Inflammatory macrophage treated with lipopolysaccharide for 1 hour (primary cell): Measurements from ENCODE around the gene PRIM2.
"Not testable (repeated sequence)": the region's sequence is repeated elsewhere in the genome, so short reads cannot be mapped to it uniquely, and the experiment has no call there.

Experiments used
- DNase-seq, 2 donors: peaks; one replicate each; pipeline ENCODE4 v3.0.0-alpha.2; 2020 to 2022

PRIM2 gene

GRCh38 chr6:57515171-57515570 lies 197.7 kb downstream of the PRIM2 start:
- not testable (repeated sequence) for DNase-seq

GRCh38 chr6:57515845-57516244 lies 198.4 kb downstream of the PRIM2 start:
- DNase-seq, result not testable (repeated sequence)

GRCh38 chr6:57516776-57517175 lies 199.3 kb downstream of the PRIM2 start:
- not testable (repeated sequence) for DNase-seq

DNA sequence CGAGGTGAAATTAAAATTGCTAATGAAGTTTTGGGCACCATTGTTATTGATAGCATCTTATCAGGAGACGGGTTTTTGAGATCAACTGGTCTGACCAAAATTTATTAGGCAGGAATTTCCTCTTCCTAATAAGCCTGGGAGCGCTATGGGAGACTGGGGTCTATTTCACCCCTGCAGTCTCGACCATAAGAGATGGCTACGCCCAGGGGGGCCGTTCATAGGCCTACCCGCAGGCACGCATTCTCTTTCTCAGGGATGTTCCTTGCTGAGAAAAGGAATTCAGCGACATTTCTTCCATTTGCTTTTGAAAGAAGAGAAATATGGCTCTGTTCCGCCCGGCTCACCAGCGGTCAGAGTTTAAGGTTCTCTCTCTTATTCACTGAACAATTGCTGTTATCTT lies 201.8 kb downstream of the PRIM2 start:
- not testable (repeated sequence) for DNase-seq

DNA sequence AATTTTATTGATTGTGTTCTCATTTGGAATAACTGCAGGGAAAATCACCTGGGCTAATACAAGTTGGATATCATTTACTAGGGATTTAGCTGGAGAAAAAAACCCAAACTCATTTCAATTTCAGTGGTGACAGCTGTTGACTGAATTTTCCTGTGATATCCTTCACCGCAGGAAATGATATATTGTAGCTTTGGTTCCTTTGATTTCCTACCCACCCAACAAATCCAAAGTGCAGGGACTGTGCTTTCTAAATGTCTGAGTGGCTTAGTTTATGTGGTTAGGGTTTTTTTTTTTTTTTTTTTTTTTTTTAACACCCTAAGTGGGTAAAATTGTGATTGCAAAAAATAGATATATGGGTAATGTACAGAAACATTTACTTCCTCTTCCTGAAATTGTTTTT lies 203.7 kb downstream of the PRIM2 start:
- DNase-seq, result not testable (repeated sequence)

DNA sequence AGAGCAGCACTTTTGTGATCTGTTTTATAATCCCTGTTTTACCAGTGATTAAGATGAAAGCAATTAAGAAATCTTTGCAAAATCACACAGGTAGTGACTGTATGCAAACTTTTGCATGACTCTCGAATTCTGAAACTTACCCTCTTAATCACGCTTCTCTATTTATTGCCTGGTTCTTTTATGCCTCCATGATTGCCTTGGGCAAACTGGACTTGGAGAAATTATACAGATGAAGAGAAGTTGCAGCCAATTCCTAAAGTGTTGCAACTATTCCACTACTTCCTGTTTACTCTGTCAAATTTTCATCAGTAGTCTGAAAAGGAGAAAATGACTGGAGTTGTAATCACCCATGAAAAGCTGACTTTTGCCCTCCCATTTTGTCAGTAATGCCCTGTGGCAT lies 205.8 kb downstream of the PRIM2 start:
- DNase-seq, result peak in 1 of 2 donors; percentile 9

- DNase-seq, result not testable (repeated sequence)
These were observed 212.3 kb downstream of the PRIM2 start for GRCh38 chr6:57529755-57530154.

GRCh38 chr6:57532660-57533059 lies 215.2 kb downstream of the PRIM2 start:
- peak in 1 of 2 donors; percentile 5 for DNase-seq

GRCh38 chr6:57535121-57535520 lies 217.7 kb downstream of the PRIM2 start:
- peak; percentile 32 to 67 for DNase-seq

- peak; percentile 48 to 75 for DNase-seq
These were observed 218.6 kb downstream of the PRIM2 start for GRCh38 chr6:57535994-57536393.

- DNase-seq, result not testable (repeated sequence)
These were observed 220.5 kb downstream of the PRIM2 start for GRCh38 chr6:57537916-57538315.

DNA sequence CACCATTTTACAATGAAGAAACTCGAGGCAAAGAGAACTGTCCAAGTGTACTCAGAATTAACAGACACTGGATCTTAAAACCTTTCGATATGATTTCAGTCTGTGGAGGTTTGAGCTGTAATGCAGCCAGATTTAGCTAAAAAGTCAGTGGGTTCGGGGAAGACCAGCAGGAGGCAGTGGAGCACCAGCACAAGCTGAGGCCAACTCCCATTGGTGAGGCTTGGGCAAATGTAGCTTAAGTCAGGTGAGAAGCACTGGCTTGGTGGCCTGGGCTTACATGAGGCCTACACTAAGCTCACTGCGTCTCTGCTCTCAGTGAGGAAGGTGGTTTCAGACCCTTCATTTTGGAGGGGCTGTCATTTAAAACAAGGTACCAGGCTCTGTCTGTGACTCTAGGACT lies 234.5 kb downstream of the PRIM2 start:
- not testable (repeated sequence) for DNase-seq

DNA sequence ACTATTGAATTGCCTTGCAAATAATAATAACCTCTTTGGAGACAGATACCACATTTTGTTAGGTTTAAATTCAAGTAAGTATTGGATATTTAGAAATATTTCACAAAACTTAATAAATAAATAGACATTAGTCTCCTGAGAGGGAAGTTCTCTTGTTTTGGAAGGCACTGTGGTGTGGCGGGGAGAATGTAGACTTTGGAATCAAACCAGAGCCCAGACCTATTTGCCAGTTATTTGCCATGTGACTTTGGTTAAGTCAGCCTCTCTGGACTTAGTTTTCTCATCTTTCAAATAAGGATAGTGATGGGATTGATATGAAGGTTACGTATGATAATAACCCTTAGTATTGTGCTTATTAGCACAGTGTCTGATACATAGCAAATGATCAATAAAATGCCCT lies 240.4 kb downstream of the PRIM2 start:
- not testable (repeated sequence) for DNase-seq

GRCh38 chr6:57559170-57559569 lies 241.7 kb downstream of the PRIM2 start:
- not testable (repeated sequence) for DNase-seq

- DNase-seq, result not testable (repeated sequence)
These were observed 244.8 kb downstream of the PRIM2 start for GRCh38 chr6:57562233-57562632.

DNA sequence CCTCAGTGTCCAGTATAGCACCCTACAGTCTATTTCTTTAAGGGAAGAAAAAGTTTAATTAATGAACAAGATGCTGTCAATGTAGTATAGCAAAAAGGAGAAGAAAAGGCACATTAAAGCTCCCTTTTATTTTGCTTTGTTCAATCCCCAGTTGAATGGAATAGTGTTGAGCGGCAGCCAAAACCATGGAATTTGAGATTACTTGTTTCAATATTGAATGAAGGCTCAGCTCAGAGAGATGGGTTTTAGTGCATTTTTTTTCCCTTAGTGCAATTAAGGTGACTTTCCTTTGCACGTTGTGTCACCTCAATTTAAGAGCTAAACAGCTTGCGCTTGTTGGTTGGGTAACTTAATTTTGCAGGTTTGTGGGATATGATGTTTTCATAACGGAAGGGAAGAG lies 254.7 kb downstream of the PRIM2 start:
- not testable (repeated sequence) for DNase-seq

GRCh38 chr6:57572844-57573243 lies 255.4 kb downstream of the PRIM2 start:
- not testable (repeated sequence) for DNase-seq

DNA sequence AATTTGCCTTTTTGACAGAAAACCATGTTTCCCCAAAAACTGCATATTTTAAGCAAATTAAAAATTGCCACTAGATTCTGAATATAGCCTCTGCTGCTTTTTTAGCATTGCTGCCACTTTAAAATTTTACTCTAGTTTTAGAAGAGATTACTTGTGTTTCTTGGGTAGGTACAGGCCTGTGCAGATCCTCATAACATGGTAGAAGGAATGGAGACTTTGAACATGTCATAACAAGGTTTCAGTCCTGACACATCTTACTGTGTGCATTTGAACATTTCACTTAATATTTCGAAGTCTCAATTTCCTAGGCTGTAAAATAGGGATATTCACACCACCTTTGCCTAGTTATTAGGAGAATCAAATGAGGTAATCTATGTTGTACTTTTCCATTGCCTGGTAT lies 259.6 kb downstream of the PRIM2 start:
- not testable (repeated sequence) for DNase-seq

- DNase-seq, result not testable (repeated sequence)
These were observed 262.1 kb downstream of the PRIM2 start for GRCh38 chr6:57579489-57579888.

DNA sequence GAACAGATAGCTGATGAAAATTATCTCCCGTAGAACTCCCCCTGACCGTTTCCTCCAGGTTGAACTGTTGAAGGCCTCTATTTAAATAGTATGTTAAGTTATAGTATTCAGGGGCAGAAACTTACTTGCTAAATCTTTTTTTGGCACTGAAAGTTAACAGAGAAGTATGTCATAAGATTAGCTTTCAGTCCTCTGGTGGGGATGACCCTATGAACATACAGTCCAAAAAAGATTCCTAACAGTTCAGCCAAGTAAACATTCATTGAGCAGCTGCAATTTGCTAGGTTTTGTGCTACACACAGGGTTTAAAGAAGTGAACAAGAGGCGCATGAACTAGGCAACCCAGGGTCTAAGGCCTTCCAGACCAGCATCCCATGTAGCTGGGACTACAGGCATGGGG lies 264.2 kb downstream of the PRIM2 start:
- DNase-seq, result not testable (repeated sequence)

DNA sequence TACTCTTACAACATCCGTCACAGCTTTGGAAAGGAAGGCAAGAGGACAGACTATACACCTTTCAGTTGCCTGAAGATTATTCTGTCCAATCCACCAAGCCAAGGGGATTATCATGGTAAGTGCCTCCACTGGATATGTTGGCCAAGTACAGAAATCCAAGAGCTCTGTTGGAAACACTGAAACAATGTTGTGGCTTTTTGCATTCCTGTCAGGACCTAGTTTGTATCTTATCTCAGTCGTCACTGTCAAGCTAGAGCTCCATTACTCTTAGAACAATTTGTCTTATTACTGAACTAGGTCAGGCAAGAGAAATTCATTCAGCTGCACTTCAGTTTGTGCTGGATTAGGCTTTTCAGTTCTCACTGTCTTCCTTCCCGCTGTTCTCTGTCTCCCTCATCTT lies 283.7 kb downstream of the PRIM2 start:
- DNase-seq, result not testable (repeated sequence)

GRCh38 chr6:57605303-57605702 lies 287.9 kb downstream of the PRIM2 start:
- DNase-seq, result not testable (repeated sequence)

GRCh38 chr6:57606331-57606730 lies 288.9 kb downstream of the PRIM2 start:
- DNase-seq, result not testable (repeated sequence)

- DNase-seq, result not testable (repeated sequence)
These were observed 293.2 kb downstream of the PRIM2 start for GRCh38 chr6:57610612-57611011.

DNA sequence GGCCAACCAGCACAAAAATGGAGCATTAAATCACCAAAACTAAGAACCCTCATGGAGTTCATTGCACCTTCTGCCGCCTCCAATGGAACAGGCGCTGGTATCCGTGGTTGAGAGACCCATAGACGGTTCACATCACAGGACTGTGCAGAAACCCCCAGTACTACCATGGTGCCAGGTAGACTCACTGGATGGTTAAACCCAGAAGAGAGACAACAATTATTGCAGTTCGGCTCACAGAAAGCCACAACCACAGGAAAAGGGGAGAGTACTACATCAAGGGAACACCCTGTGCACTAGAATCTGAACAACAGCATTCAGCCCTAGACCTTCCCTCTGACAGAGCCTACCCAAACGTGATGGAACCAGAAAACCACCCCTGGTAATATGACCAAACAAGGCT lies 301.5 kb downstream of the PRIM2 start:
- not testable (repeated sequence) for DNase-seq

DNA sequence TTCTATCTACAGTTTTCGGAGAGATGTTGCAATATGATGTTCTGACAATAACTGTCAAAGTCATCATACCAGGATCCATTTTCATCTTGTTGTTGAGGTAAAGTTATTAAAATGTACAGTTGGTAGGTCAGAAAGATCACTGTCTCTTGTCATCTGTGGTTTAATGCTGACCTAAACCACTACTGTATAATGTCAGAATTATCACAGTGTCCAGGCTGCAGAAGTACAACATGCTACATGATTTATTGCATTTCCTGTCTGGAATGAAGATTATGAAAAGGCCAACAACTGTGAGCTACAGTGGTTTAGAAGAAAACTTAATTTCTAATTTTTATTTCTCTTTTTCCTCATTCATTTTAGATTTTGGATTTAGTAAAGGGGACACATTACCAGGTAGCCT lies 314.3 kb downstream of the PRIM2 start:
- not testable (repeated sequence) for DNase-seq
